ENCODE data around the gene CDK14.

CDK14 gene

DNA sequence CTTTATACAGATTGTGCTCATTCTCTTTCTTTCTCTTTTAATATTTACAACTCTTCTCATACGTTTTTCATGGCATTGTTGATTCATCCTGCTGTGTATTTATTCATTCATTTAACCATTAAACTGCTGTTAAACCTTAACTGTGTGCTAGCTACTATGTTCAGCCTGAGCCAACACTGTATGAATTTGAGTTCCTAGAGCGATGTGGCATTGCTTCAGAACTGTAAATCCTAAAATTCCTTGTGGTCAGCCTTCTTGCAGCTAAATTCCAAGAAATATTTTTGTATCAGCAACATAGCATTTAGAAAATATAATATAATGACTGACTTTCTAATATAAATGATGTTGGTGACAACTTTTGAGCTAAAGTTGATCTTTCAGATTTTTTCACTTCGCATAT lies 483.4 kb downstream of the CDK14 start:
- no peak for DNase-seq

GRCh38 chr7:91080351-91080750 lies 484.2 kb downstream of the CDK14 start:
- no peak for DNase-seq

DNA sequence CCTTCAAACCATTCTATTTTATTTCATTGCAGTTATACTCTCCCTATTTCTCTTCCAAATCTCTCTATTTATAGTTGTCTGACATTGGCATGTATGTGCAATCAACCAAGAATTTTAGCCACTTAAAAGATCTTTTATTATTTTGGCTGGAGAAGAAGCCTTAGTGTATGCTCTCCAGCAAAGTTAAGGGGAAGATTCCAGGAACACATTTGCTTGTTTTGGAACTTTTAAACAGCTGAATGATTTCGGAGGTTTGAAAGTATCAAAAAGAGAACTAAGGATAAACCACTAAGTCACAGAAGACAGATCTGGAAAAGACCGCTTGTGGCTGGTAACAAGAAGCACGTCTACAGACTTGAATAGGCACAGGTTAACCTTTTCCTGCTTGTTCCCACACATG lies 485.9 kb downstream of the CDK14 start:
- no peak for DNase-seq

DNA sequence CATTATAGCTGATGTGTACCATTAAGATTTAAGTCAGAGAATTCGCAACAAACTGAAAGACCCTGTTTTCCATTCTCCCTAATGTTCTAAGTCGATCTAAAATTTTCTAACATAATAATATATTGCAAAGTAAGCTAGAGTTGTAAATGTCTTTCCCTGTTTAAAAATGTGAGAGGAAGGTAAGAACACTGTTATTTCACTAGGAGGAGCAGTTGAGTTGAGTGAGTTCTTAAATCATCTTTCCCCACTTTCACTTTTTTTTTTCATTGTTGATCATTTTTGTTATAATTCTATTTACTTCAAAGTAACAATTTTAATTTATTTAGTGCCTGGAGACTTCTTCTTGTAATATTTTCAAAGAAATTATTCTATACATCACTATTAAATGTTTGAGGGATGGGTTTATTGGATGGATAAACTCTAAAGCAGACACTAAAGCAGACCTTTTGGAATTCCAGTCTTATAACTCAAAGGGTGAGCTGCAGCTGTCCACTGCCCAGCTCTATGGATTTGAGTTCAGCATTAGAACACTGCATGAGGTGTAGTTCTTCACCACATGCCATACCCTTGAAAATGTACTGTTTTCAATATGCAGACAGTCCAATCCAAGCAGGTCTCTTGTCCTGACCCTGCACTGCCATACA lies 486.9 kb downstream of the CDK14 start:
- DNase-seq: no peak

DNA sequence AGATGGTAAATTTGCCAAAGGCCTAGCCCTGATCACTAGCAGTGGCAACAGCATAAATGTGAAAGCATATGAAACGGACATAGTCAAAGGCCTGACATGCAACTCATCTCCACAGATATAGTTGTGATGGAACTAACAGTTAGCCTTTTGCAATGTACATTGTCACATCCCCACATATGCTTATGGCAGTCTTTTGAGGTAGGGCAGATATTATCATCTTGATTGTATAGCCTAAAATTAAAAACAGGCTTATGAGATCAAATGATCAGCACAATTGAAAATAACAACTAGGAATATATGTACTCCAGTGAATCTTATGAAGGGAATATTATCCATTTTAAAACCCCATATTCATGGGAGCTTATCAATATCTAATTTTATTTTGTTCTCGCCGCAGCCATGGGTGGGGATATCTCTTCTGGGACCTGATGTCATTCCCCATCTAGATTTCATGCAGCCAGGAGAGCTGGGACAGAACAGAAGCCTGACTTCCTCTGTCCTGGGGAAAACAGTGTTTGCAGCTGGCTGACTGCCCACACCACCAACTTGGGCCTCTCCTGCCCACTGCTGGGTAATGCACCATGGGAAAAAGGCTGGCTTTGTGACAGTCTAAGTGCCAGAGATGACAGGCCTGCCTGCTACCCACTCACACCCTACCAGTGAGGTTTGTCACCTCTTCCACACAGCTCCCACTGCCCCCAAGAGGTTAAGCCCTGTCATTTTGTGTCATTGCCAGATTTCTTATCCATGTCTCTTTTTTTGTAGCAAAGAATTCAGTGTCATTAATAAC lies 487.9 kb downstream of the CDK14 start:
- no peak for DNase-seq

DNA sequence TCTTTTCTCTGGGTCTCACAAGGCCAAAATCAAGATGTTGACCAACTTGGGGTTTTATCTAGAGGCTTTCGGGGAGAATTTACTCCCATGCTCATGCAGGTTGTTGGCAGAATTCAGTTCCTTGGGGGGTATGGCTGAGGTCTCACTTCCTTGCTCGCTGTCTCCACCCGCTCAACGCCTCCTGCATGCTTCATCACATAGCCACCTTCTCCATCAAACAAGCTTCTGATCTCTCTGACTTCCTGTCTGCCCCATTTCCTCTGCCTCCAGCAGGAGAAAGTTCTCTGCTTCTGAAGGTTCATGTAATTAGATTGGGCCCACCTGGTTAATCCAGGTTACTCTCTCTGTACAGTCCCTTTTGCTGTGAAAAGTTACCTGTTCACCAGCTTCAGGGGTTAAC lies 489.1 kb downstream of the CDK14 start:
- no peak for DNase-seq

- DNase-seq: no peak
Observed at GRCh38 chr7:91086200-91086599, 490.1 kb downstream of the CDK14 start.

GRCh38 chr7:91088156-91088555 lies 492.0 kb downstream of the CDK14 start:
- DNase-seq: no peak

DNA sequence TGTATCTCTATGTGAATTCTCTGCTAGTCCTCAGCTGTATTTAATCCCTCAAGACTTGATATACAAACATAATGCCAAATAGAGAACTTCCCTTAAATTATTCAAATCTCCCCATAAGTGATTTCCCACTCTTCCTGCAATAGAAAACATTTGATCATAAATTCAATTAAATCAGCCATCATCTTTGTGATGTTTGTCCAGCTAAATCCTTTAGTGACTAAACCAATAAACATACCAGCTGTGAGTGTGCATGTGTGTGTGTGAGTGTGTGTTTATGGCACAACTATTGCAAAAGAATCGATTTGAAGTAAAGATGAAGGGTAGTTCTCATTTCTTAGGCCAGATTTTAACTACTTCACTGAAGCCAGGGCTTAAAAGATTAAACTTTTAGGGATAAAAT lies 492.6 kb downstream of the CDK14 start:
- no peak for DNase-seq

DNA sequence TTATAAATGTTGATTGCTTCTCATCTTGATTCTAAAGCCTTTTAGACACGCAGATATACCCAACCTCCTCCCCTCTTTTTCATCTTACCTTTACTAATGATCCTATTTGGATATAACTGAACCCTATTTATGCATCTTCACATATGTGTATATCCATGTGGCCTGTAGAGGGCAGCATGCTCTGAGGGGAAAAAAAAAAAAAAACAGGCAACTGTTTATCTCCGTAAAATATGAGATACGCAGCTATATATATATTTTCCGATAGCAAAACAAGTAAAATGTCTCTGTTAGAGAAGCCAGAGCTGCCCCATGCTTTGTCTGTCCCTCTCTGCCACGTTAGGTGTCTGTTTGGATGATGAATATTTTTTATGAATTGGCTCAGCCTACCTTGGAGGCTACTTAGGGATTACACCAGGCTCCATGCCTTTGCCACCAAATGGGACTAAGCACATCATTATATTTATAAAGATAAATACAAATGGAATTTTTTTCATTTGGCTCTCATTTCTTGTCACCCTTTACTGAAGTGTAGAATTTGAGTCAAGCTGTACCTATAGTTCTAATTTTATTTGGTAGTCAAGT lies 493.4 kb downstream of the CDK14 start:
- no peak for DNase-seq

- no peak for DNase-seq
Observed at GRCh38 chr7:91090684-91091083, 494.6 kb downstream of the CDK14 start.

DNA sequence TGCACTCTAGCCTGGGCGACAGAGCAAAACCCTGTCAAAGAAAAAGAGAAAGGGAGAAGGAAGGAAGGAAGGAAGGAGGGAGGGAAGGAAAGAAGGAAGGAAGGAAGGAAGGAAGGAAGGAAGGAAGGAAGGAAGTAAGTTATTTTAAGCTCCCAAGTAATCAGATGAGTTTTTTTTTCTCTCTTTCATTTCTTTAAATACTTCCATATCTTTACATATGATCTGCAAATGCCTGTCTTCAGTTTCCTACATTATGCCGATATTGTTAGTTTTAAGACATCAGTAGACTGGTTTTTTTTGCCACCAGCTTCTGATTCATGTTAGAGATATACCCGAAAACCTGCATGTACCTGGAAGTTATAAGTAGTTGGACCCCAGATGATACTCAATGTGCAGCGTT lies 495.5 kb downstream of the CDK14 start:
- no peak for DNase-seq

DNA sequence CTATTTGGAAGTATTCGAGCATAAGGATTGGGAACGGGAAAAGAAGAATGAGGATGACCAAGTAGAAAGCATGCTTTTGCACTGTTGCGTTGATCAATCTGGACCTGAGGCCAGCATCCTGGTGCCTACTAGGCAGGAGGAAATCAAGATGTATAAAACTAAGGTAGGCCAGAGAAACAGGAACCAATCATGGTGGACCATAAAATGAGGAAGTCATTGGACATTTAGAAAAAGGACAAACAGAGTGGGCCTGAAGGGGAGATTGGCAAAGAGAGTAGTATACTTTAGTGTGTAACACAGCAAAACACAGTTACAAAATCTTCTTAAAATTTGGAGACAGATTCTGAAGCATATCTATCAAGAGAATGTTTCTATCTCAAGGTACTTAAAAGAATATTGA lies 497.1 kb downstream of the CDK14 start:
- DNase-seq: no peak

- DNase-seq: no peak
Observed at GRCh38 chr7:91098566-91098965, 502.4 kb downstream of the CDK14 start.

DNA sequence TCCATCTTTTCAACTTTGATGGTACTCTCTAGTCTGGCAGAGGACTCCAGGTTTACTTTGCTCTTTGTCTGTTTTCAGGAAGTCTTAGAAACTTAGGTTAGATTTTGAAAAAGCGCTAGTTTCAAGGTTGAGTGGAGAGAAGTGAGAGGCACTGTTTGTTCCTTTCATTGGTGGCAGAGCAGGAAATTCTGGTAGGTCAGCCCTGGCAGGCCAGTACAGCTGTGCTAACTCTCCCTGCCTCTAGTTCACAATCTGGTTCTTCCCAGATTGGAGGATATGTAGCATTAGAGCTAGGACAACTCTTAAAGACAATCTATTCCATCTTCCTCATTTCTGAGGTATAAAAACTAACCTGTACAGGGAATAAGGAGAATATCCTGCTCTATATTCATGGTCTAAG lies 507.2 kb downstream of the CDK14 start:
- DNase-seq: no peak

DNA sequence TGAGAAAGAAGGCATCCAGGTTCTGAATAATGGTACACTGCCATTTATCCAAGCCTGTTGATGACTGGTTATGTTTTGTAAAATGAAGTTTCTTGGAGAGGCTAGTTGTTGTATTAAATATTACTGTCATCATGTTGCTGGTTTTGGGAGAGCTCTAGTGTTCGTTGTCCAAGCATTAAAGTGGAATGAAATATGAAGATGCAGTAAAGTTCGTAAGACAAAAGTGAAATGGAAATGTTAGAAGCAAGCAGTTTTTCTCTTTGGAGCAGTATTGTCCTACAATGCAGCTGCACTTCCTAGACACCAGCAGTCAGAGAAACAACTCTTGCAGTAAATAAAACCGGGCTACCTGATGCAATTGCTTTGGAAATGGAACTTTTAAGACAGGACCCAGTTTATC lies 511.3 kb downstream of the CDK14 start:
- no peak for DNase-seq

DNA sequence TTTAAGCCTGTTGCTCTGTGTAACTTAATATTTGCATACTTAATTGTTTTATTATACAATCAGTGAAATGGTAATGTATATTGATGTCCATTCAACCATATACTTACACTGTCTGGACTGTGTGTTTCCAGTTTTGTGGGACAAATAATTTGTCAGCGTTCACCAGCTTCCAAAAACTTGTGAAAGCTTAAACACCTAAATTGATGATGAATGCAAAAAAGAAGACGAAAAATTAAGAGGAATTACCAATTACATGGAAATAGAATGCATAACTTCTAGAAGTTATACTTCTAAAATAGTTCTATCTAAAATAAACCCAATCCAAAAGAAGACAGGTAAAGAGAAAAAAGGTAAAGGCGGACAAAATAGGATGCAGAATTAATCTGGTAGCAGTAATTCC lies 513.1 kb downstream of the CDK14 start:
- no peak for DNase-seq

DNA sequence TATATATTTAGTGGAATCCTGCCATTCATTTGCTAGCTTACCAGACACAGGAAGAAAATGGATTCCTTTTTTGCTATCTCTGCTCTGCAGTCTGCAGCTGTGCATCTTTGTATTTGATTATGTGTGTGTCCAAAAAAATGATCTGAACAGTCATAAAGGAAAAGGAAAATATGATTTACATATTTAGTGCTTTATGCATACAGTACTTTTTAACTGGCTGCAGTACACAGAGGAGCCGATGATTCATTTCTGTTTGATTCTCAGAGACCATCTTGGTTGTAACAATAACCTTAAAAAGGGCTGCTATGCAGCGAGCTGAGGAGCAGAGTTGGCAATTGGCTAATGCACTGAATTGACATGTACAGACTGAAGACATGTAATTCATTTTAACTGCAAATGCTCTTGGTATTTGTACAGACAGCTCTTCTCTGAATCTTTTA lies 516.8 kb downstream of the CDK14 start:
- no peak for DNase-seq

DNA sequence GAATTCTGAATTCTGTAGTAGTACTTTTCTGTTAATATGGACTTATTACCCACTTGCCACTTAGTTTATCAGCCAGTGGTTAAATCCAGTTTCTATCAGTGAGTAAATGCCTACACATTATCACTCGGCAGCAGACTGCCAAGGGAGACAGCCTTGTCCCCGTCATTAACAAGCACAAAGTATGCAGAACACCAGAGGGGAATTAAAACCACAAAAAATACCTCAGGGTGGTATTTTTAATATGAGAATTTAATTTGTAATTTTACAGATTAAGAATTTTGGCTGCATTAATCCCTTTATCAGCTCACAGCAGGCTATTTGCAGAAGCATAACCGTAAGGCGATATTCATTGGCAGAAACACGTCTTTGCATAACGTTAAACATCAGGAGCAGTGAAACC lies 518.1 kb downstream of the CDK14 start:
- DNase-seq: no peak

DNA sequence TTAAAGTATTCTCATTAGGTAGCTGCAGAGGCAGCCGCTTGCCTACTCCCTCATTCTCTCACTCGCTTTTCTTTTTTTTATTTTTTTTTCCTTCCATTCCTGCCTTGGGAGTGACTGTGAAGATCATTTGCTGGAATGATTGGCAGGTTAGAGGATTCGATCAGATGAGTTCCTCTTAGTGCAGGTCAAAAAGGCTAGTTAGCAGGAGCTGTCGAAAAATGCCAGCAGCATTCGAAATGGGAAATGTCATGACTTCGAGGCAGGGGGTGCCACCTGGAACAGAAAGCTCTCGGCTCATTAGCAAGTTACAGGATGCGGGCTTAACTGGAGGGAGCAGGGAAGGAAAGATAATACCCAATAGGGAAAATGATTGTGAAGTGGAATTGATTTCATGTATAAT lies 530.6 kb downstream of the CDK14 start:
- DNase-seq: no peak

- DNase-seq: no peak
Observed at GRCh38 chr7:91127325-91127724, 531.2 kb downstream of the CDK14 start.

- DNase-seq: no peak
Observed at GRCh38 chr7:91127959-91128358, 531.8 kb downstream of the CDK14 start.

DNA sequence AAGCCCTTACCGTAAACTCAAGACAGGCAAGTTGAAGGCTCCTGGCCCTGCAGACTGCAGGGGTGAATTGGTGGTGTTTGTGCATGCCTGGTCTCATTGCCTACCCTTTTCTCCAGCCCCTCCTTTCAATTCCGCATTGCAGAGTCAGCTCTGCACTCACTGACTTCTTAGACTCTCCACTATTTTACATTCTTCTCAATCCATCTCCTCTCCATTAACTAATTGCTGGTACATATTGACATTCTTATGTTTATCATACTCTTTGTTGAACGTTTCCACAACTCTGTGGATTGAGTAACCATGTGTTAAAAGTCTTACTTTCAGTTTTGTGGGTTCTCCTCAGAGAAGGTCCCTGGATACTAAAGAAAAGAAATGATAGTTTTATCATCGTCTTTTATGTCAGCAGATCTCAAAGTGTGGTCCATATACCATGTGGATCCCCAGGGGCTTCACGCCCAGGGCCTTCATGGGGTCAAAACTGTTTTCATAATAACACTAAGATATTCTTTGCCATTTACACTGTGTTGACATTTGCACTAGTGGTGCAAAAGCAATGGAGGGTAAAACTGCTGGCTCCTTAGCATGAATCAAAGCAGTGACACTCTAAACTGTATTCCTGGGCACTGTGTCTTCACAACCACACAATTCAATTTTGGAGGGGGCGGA lies 532.7 kb downstream of the CDK14 start:
- no peak for DNase-seq

GRCh38 chr7:91135300-91135699 lies 539.2 kb downstream of the CDK14 start:
- no peak for DNase-seq
